Measurements from ENCODE around the gene TMEM131L.

- no peak for TF ChIP-seq CTCF (IDR thresholded peaks at IDR 0.05)
- TF ChIP-seq POLR2A (IDR thresholded peaks at IDR 0.05): no peak
Measured at GRCh38 chr4:153573221-153573620, 107.1 kb downstream of the TMEM131L start.

All from adrenal gland (tissue), 5 donors.